ENCODE data around the gene SLC2A11.

DNA sequence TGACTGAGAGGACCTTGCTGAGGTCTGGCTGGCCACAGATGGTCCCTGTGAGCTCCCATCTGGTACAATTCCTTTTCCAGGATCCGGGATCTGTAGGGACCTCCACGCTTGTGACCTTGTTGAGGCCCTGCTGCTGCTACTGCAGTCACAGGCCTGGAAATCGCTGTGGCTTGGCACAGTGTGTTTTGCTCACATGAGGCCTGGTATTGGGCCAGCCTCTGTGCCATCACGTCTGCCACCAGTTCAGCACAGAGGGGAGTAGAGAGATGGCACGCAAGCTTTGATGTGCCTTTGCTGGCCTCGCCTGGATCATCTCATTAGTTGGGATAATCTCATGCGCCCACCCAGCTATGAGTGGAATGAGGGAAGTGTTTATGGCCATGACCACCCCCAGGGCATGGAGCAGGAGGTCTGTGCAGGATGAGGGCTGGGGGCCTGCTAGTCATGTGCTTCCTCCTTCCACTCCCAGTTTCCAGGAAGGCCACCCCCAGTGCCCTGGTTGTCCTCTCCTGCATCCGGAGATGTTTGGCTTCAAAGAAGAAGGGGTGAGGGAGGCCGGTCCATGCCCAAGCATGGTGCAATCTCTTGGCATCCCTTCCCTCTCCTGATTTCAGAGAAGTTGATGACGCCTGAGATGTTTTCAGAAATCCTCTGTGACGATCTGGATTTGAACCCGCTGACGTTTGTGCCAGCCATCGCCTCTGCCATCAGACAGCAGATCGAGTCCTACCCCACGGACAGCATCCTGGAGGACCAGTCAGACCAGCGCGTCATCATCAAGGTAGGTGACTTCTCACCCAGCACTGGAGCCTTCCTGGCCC is 41.3 kb upstream of the SLC2A11 start:
- TF ChIP-seq, protein P1, sequence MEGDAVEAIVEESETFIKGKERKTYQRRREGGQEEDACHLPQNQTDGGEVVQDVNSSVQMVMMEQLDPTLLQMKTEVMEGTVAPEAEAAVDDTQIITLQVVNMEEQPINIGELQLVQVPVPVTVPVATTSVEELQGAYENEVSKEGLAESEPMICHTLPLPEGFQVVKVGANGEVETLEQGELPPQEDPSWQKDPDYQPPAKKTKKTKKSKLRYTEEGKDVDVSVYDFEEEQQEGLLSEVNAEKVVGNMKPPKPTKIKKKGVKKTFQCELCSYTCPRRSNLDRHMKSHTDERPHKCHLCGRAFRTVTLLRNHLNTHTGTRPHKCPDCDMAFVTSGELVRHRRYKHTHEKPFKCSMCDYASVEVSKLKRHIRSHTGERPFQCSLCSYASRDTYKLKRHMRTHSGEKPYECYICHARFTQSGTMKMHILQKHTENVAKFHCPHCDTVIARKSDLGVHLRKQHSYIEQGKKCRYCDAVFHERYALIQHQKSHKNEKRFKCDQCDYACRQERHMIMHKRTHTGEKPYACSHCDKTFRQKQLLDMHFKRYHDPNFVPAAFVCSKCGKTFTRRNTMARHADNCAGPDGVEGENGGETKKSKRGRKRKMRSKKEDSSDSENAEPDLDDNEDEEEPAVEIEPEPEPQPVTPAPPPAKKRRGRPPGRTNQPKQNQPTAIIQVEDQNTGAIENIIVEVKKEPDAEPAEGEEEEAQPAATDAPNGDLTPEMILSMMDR (IDR thresholded peaks at IDR 0.05) = no peak
- no peak for TF ChIP-seq POLR2A (IDR thresholded peaks at IDR 0.05)
